ENCODE data around the gene TOR1AIP2.

Gene TOR1AIP2

DNA sequence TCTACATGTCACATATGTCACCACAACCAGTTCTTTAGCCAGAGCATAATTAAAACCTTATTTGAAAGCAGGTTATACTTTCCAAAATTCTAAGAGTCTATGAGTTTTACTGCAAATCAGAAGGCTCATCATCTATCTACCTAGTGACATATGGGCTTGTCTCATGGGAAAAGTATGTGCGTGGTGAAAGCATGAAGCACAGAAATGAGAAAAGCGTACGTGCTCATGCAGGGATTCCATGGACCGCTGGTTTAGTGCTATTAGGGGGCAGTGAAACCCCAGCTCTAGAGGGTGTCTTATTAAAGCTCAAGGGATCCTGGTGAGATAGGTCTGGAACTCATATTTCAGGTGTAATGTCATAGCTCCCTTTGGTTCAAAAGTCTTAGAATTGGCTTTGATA is 84.3 kb downstream of the TOR1AIP2 start:
- no peaks in the 10 kb centered on the region for H3K4me1 Mint-ChIP-seq (ENCODE audit: low read depth)
- H3K4me3 Mint-ChIP-seq = no peak overlapping the region
- H3K36me3 Mint-ChIP-seq (ENCODE audit: low read depth) = no peaks in the 10 kb centered on the region
- no peak overlapping the region for H3K27ac Mint-ChIP-seq
- peaks cover 3% of the 10 kb centered on the region for H3K27me3 Mint-ChIP-seq
- no peaks in the 10 kb centered on the region for H3K9me3 Mint-ChIP-seq
